Trophoblast cell (in vitro differentiated cells and primary cell): ENCODE data around the gene AEBP2.

ENCODE experiments used
- DNase-seq, 2 donors: peaks; one replicate each; pipeline ENCODE4 v3.0.0-alpha.2; 2016
- H2AFZ ChIP-seq: 2 replicates; pipeline ENCODE4 v1.6.1; 2013; ENCODE audit warnings: low read length, moderate library complexity, mild to moderate bottlenecking; ENCODE audit not compliant: insufficient read depth, poor library complexity
- H2AK5ac ChIP-seq: 2 replicates; pipeline ENCODE4 v1.6.1; 2013; ENCODE audit warnings: mild to moderate bottlenecking, low read length
- H2BK120ac ChIP-seq: 2 replicates; pipeline ENCODE4 v1.6.1; 2013; ENCODE audit warnings: low read length, mild to moderate bottlenecking, moderate library complexity; ENCODE audit not compliant: insufficient read depth, poor library complexity
- H2BK12ac ChIP-seq: 2 replicates; pipeline ENCODE4 v1.6.1; 2013; ENCODE audit warnings: mild to moderate bottlenecking, low read length, moderate library complexity
- H2BK5ac ChIP-seq: 2 replicates; pipeline ENCODE4 v1.6.1; 2013; ENCODE audit warnings: low read length, low read depth, moderate library complexity, mild to moderate bottlenecking; ENCODE audit not compliant: poor library complexity
- H3K14ac ChIP-seq: 2 replicates; pipeline ENCODE4 v1.6.1; 2013; ENCODE audit warnings: mild to moderate bottlenecking, low read length
- H3K18ac ChIP-seq: 2 replicates; pipeline ENCODE4 v1.6.1; 2013; ENCODE audit warnings: mild to moderate bottlenecking, low read length
- H3K23ac ChIP-seq: 2 replicates; pipeline ENCODE4 v1.6.1; 2013; ENCODE audit warnings: low read length
- H3K27ac ChIP-seq: 2 replicates; pipeline ENCODE4 v1.5.1; 2013; ENCODE audit warnings: low read depth, mild to moderate bottlenecking, inconsistent platforms, low read length, moderate library complexity
- H3K27me3 ChIP-seq: 2 replicates; pipeline ENCODE4 v1.6.1; 2013; ENCODE audit warnings: inconsistent platforms, mild to moderate bottlenecking, low read length, moderate library complexity; ENCODE audit not compliant: insufficient read depth
- H3K36me3 ChIP-seq, 2 experiments: 1 replicate in 1 of 2; 2 replicates in 1 of 2; pipeline ENCODE4 v1.6.1; 2013; ENCODE audit warnings: low read length in 2 of 2, mild to moderate bottlenecking in 2 of 2, moderate library complexity in 1 of 2; ENCODE audit not compliant: insufficient read depth in 2 of 2, control insufficient read depth in 1 of 2
- H3K4ac ChIP-seq: 2 replicates; pipeline ENCODE4 v1.6.1; 2013; ENCODE audit warnings: low read depth, mild to moderate bottlenecking, low read length, moderate library complexity
- H3K4me1 ChIP-seq, 2 experiments: 1 replicate in 1 of 2; 2 replicates in 1 of 2; pipeline ENCODE4 v1.6.1; 2013; ENCODE audit warnings: low read length in 2 of 2, mild to moderate bottlenecking in 2 of 2, moderate library complexity in 1 of 2; ENCODE audit not compliant: insufficient read depth in 2 of 2, control insufficient read depth in 1 of 2
- H3K4me2 ChIP-seq: 2 replicates; pipeline ENCODE4 v1.6.1; 2013; ENCODE audit warnings: inconsistent platforms, mild to moderate bottlenecking, low read length, moderate library complexity
- H3K4me3 ChIP-seq: 2 replicates; pipeline ENCODE4 v1.5.1; 2013; ENCODE audit warnings: mild to moderate bottlenecking, low read depth, low read length, inconsistent platforms
- H3K79me1 ChIP-seq: one replicate; pipeline ENCODE4 v1.6.1; 2013; ENCODE audit warnings: low read length
- H3K79me2 ChIP-seq: 2 replicates; pipeline ENCODE4 v1.6.1; 2013; ENCODE audit warnings: low read length, mild to moderate bottlenecking; ENCODE audit not compliant: control insufficient read depth, insufficient read depth, poor library complexity
- H3K9ac ChIP-seq: 2 replicates; pipeline ENCODE4 v1.6.1; 2013; ENCODE audit warnings: mild to moderate bottlenecking, low read length
- H3K9me3 ChIP-seq: 2 replicates; pipeline ENCODE4 v1.6.1; 2013; ENCODE audit warnings: low read depth, mild to moderate bottlenecking, control low read depth, inconsistent platforms, low read length; ENCODE audit not compliant: insufficient read depth
- H4K12ac ChIP-seq: 2 replicates; pipeline ENCODE4 v1.6.1; 2013; ENCODE audit warnings: low read depth, mild to moderate bottlenecking, low read length, moderate library complexity
- H4K8ac ChIP-seq: 2 replicates; pipeline ENCODE4 v1.6.1; 2013; ENCODE audit warnings: low read depth, mild to moderate bottlenecking, low read length, moderate library complexity
- H4K91ac ChIP-seq: one replicate; pipeline ENCODE4 v1.6.1; 2013; ENCODE audit warnings: low read depth, mild to moderate bottlenecking, low read length, moderate library complexity
- WGBS: extraction: QIAGEN DNeasy Blood & Tissue Kit; methylation state at CpG from one replicate; pipeline ENCODE4 v1.1.7; 2013; ENCODE audit warnings: missing lambda C conversion rate; ENCODE audit not compliant: insufficient read length, insufficient coverage; ENCODE audit errors: extremely low coverage; 5-methylcytosine and 5-hydroxymethylcytosine counted together

Gene AEBP2

DNA sequence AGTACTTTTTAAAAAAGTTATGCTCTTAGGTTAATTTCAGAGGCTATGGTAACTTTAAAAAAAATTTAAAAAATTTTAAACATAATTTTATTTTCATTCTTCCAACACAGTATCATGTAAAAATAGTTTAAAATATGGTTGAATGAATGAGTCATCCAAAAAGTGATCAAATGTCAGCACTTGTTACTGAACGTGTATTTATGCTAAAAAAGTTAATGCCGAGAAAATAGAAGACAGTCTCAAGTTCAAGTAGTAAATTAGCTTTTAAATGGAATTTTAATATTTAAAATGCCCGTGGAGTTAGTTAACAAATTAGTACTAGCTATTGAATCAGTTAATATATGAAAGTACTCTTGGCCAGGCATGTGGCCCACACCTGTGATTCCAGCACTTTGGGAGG, 4.8 kb downstream of the AEBP2 start:
- no peak overlapping the region for H4K91ac ChIP-seq
- no peak overlapping the region for H2BK5ac ChIP-seq
- H4K8ac ChIP-seq, result no peak overlapping the region
- no peak overlapping the region for H3K23ac ChIP-seq
- WGBS, result no CpG with 5 or more reads among the region's 3 CpGs
- H3K27me3 ChIP-seq, result no peaks in the 10 kb centered on the region
- H3K9ac ChIP-seq, result no peak overlapping the region
- no peak overlapping the region for H2AFZ ChIP-seq
- no peaks in the 10 kb centered on the region for H3K4me1 ChIP-seq
- H3K9me3 ChIP-seq, result peaks cover 3% of the 10 kb centered on the region
- no peak overlapping the region for H3K14ac ChIP-seq
- H3K36me3 ChIP-seq, result peaks cover 2 to 7% of the 10 kb centered on the region in 2 experiments
- H3K4ac ChIP-seq, result peak overlapping the region; percentile 89
- H2BK120ac ChIP-seq, result no peak overlapping the region
- DNase-seq, result no peak
- no peak overlapping the region for H4K12ac ChIP-seq
- no peak overlapping the region for H2AK5ac ChIP-seq
- no peak overlapping the region for H2BK12ac ChIP-seq
- no peak overlapping the region for H3K4me3 ChIP-seq
- H3K79me1 ChIP-seq, result peaks cover 13% of the 10 kb centered on the region
- no peak overlapping the region for H3K27ac ChIP-seq
- H3K18ac ChIP-seq, result no peak overlapping the region
- peaks cover 23% of the 10 kb centered on the region for H3K79me2 ChIP-seq
- no peak overlapping the region for H3K4me2 ChIP-seq

DNA sequence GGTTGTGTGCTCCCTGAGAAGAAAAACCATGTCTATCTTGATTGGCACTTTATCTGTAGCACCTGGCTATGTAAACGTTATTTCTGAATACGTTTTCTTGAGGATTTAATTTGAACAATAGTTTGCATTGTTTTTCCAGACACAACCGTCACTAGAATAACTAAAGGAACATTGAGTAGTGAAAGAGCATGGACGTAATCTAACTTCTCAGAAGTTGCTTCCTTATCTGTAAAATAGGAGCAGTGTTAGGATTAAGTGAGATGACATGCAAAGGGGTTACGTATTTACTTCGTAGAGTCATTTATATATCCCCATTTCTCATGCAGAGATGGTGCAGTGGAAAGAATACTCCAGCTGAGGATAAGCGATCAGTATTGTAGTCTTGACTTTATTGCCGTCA, 8.1 kb downstream of the AEBP2 start:
- Histone ChIP-seq H2AK5ac (no peak overlapping the region), H2BK120ac (no peak overlapping the region), H3K14ac (no peak overlapping the region), H2AFZ (no peak overlapping the region), H4K8ac (no peak overlapping the region), H4K91ac (no peak overlapping the region), H3K18ac (no peak overlapping the region), H2BK5ac (no peak overlapping the region), H3K9ac (no peak overlapping the region), H3K9me3 (no peaks in the 10 kb centered on the region), H3K27ac (no peak overlapping the region), H3K4me2 (no peak overlapping the region), H3K27me3 (no peaks in the 10 kb centered on the region), H3K4me1 (peaks cover 0 to 3% of the 10 kb centered on the region in 2 experiments), H3K4ac (peak overlapping the region; percentile 71), H3K79me2 (peaks cover 12% of the 10 kb centered on the region), H3K4me3 (no peak overlapping the region), H3K23ac (no peak overlapping the region), H3K79me1 (no peaks in the 10 kb centered on the region), H2BK12ac (no peak overlapping the region), H3K36me3 (peaks cover 2 to 7% of the 10 kb centered on the region in 2 experiments), H4K12ac (no peak overlapping the region)
- no CpG with 5 or more reads among the region's 8 CpGs for WGBS
- no peak for DNase-seq

DNA sequence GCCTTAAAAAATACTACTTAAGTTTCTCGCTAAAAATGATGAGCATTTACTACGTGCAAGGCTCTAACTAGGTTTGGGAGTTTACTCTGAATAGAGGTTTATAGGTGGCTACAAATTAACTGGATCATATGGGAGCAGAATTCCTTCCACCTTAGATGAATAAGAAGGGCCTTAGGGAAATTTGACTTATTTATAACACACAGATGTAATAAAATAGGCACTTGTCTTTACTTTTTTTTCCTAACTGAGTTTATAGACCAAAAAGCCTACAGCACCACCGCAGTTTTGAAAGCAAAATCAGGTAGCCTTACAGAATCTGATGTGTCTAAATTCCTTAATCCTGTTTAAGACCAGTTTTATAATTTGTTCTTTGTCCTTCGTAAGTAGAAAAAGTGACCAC, 10.5 kb downstream of the AEBP2 start:
- no peak overlapping the region for H3K4me3 ChIP-seq
- peaks cover 18% of the 10 kb centered on the region for H3K79me2 ChIP-seq
- no peak overlapping the region for H3K18ac ChIP-seq
- no CpG with 5 or more reads among the region's 4 CpGs for WGBS
- H3K4ac ChIP-seq, result no peak overlapping the region
- H2AFZ ChIP-seq, result no peak overlapping the region
- peaks cover 0 to 2% of the 10 kb centered on the region in 2 experiments for H3K36me3 ChIP-seq
- H3K27me3 ChIP-seq, result no peaks in the 10 kb centered on the region
- H2BK5ac ChIP-seq, result no peak overlapping the region
- no peak overlapping the region for H3K27ac ChIP-seq
- no peak overlapping the region for H3K4me2 ChIP-seq
- H3K23ac ChIP-seq, result no peak overlapping the region
- H4K8ac ChIP-seq, result no peak overlapping the region
- no peak overlapping the region for H3K14ac ChIP-seq
- no peaks in the 10 kb centered on the region for H3K79me1 ChIP-seq
- no peak overlapping the region for H3K9ac ChIP-seq
- peaks cover 0 to 3% of the 10 kb centered on the region in 2 experiments for H3K4me1 ChIP-seq
- no peak overlapping the region for H2AK5ac ChIP-seq
- H2BK12ac ChIP-seq, result no peak overlapping the region
- no peak overlapping the region for H4K12ac ChIP-seq
- no peaks in the 10 kb centered on the region for H3K9me3 ChIP-seq
- no peak for DNase-seq
- no peak overlapping the region for H2BK120ac ChIP-seq
- no peak overlapping the region for H4K91ac ChIP-seq

DNA sequence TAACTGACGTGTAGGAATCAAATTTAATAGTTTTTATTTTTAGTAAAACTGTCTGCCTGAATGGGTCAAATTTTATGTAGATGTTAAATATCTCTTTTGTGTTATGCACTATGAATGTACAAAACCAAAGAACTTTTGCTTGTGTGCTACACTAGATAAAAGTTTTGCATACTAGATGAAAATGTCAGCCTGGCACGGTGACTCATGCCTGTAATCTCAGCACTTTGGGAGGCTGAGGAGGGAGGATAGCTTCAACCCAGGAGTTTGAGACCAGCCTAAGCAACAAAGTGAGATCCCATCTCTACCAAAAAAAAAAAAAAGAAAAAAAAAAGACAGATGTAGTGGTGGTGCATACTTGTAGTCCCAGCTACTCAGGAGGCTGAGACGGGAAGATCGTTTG, 11.1 kb downstream of the AEBP2 start:
- Histone ChIP-seq H3K79me1 (no peaks in the 10 kb centered on the region), H3K27ac (no peak overlapping the region), H3K14ac (no peak overlapping the region), H3K18ac (no peak overlapping the region), H3K4me3 (no peak overlapping the region), H3K36me3 (peaks cover 0 to 2% of the 10 kb centered on the region in 2 experiments), H4K12ac (no peak overlapping the region), H3K27me3 (no peaks in the 10 kb centered on the region), H4K91ac (no peak overlapping the region), H3K79me2 (peaks cover 18% of the 10 kb centered on the region), H2BK12ac (no peak overlapping the region), H2BK5ac (no peak overlapping the region), H3K4me1 (peaks cover 0 to 3% of the 10 kb centered on the region in 2 experiments), H2AK5ac (no peak overlapping the region), H2AFZ (no peak overlapping the region), H4K8ac (no peak overlapping the region), H3K4ac (peak overlapping the region; percentile 95), H3K9ac (no peak overlapping the region), H3K9me3 (no peaks in the 10 kb centered on the region), H3K23ac (no peak overlapping the region), H2BK120ac (no peak overlapping the region), H3K4me2 (no peak overlapping the region)
- DNase-seq, result peak in 1 of 2 donors; percentile 35
- no CpG with 5 or more reads among the region's 4 CpGs for WGBS
